OCI-LY7 (cell line): ENCODE results near the gene FEN1. TPM values are rescaled to one million over a fixed set of nuclear protein-coding genes. Genes with fewer than 3 reads are reported as not detected.

ENCODE experiments used
- BruUV-seq: library from RNA; stranded (reverse); fragments of 400-500 nt; replicated peaks from 2 replicates; lab custom pipeline; 2021; lab: Mats Ljungman, UMichigan
- CTCF ChIA-PET: fragments of 300-600 bp; sonication (Branson Sonifier 250); formaldehyde crosslinking; loops from one replicate; lab custom pipeline; 2022; ENCODE audit warnings: antibody characterized with exemption; ENCODE audit not compliant: unreplicated experiment; lab: Charles Lee
- POLR2A ChIA-PET: fragments of 300-600 bp; sonication (Branson Sonifier 250); formaldehyde crosslinking; loops from one replicate; lab custom pipeline; 2022; ENCODE audit warnings: antibody characterized with exemption; lab: Charles Lee
- DNase-seq: peaks from one replicate; pipeline ENCODE4 v3.0.0-alpha.2; 2015; ENCODE audit warnings: low spot score
- H2AFZ ChIP-seq: fragments of 200-600 bp; sonication (generic), shearing (Covaris generic); 2 replicates; pipeline ENCODE4 v1.6.1; 2014; ENCODE audit warnings: mild to moderate bottlenecking, antibody characterized with exemption, low read length, moderate library complexity
- H3K27ac ChIP-seq: fragments of 200-600 bp; sonication (generic); 2 replicates; pipeline ENCODE4 v1.5.1; 2014; ENCODE audit warnings: mixed run types, low read depth, mild to moderate bottlenecking, moderate library complexity, low read length, inconsistent platforms; ENCODE audit not compliant: poor library complexity, severe bottlenecking
- H3K36me3 ChIP-seq: fragments of 200-600 bp; sonication (generic); 2 replicates; pipeline ENCODE4 v1.6.1; 2014; ENCODE audit warnings: mild to moderate bottlenecking, antibody characterized with exemption, low read length, moderate library complexity, mixed read lengths; ENCODE audit not compliant: insufficient read depth
- H3K4me1 ChIP-seq: fragments of 200-600 bp; sonication (generic); 2 replicates; pipeline ENCODE4 v1.5.1; 2014; ENCODE audit warnings: mild to moderate bottlenecking, low read length; ENCODE audit not compliant: insufficient read depth, poor library complexity, severe bottlenecking
- H3K4me2 ChIP-seq: fragments of 200-600 bp; sonication (generic); 2 replicates; pipeline ENCODE4 v1.6.1; 2014; ENCODE audit warnings: mild to moderate bottlenecking, low read length
- H3K4me3 ChIP-seq: fragments of 200-600 bp; sonication (generic); 2 replicates; pipeline ENCODE4 v1.5.1; 2014; ENCODE audit warnings: mild to moderate bottlenecking, low read depth, low read length; ENCODE audit not compliant: poor library complexity, severe bottlenecking
- H3K79me2 ChIP-seq: fragments of 200-600 bp; sonication (generic); 2 replicates; pipeline ENCODE4 v1.6.1; 2016; ENCODE audit warnings: low read depth, mild to moderate bottlenecking, low read length, moderate library complexity, mixed read lengths; ENCODE audit not compliant: insufficient read depth
- H3K9me2 ChIP-seq: fragments of 200-600 bp; sonication (generic); 2 replicates; pipeline ENCODE4 v1.6.1; 2016; ENCODE audit warnings: mild to moderate bottlenecking, low read length, mixed read lengths; ENCODE audit not compliant: insufficient read depth
- H3K9me3 ChIP-seq: fragments of 200-600 bp; sonication (generic); 2 replicates; pipeline ENCODE4 v1.6.1; 2014; ENCODE audit warnings: mild to moderate bottlenecking, mixed run types, low read length, mixed read lengths
- H4K20me1 ChIP-seq: fragments of 200-600 bp; sonication (generic); 2 replicates; pipeline ENCODE4 v1.6.1; 2014; ENCODE audit warnings: mild to moderate bottlenecking, antibody characterized with exemption, low read length, moderate library complexity, mixed read lengths; ENCODE audit not compliant: insufficient read depth
- CTCF ChIP-seq: fragments of 200-600 bp; sonication (generic); conservative IDR thresholded peaks from 2 replicates; pipeline ENCODE4 v1.5.1; 2014; ENCODE audit warnings: mild to moderate bottlenecking, antibody characterized with exemption, low read length, moderate library complexity, mixed read lengths
- EZH2phosphoT487 ChIP-seq: fragments of 200-600 bp; sonication (generic); IDR thresholded peaks from 2 replicates; pipeline ENCODE4 v1.6.1; 2018; ENCODE audit warnings: low read depth, borderline replicate concordance, mild to moderate bottlenecking, mixed run types, antibody characterized with exemption, low read length, moderate library complexity, mixed read lengths
- intact Hi-C: fragments of 100-400 bp; cut with micrococcal nuclease; formaldehyde crosslinking; loops from one replicate; pipeline ENCODE4 v1.10.0; 2022; ENCODE audit not compliant: unreplicated experiment
- total RNA-seq, 2 experiments: library from RNA; depleted of rRNA in 1 of 2; stranded (reverse); fragments of >200 nt in 1 of 2; shearing (Covaris generic) in 1 of 2; gene quantifications; 2 replicates each; pipeline ENCODE4 v1.2.3, GENCODE V29; 2014 to 2022

The FEN1 gene
- total RNA-seq, 2 experiments from 2014 or later, result 123 to 153 TPM

GRCh38 chr11:61826930-61827570, 34.3 kb downstream of the FEN1 start:
- no peaks in the 10 kb centered on the region for H3K36me3 ChIP-seq
- H2AFZ ChIP-seq, result no peak overlapping the region
- H3K9me3 ChIP-seq, result no peaks in the 10 kb centered on the region
- CTCF ChIA-PET, result no interaction called here
- H3K79me2 ChIP-seq, result no peaks in the 10 kb centered on the region
- no TSS peak for BruUV-seq
- no peak overlapping the region; the same call in 1 of the 2 replicates for H3K4me2 ChIP-seq
- intact Hi-C loops, result no loop called here
- DNase-seq, result no peak
- TF ChIP-seq EZH2phosphoT487 (no peak), CTCF (no peak)
- H3K9me2 ChIP-seq, result no peaks in the 10 kb centered on the region
- no peaks in the 10 kb centered on the region for H3K4me1 ChIP-seq
- no peak overlapping the region for H3K4me3 ChIP-seq
- H3K27ac ChIP-seq, result no peak overlapping the region
- no peaks in the 10 kb centered on the region for H4K20me1 ChIP-seq
- POLR2A ChIA-PET, result no interaction called here

GRCh38 chr11:61827571-61828378, 35.1 kb downstream of the FEN1 start, which contains the start of gene FADS2:
TSS of gene FADS2 (plus strand) at chr11:61828300. CDS start at chr11:61828391, 91 bp downstream.
- H3K9me3 ChIP-seq, result no peaks in the 10 kb centered on the region
- H4K20me1 ChIP-seq, result no peaks in the 10 kb centered on the region
- H3K4me1 ChIP-seq, result peaks cover 6% of the 10 kb centered on the region
- no peak for DNase-seq
- no peaks in the 10 kb centered on the region for H3K9me2 ChIP-seq
- ChIA-PET CTCF (no interaction called here), POLR2A (no interaction called here)
- H3K27ac ChIP-seq, result no peak within 1 kb of the TSS
- no peak within 1 kb of the TSS for H3K4me3 ChIP-seq
- H2AFZ ChIP-seq, result no peak within 1 kb of the TSS
- H3K4me2 ChIP-seq, result peak within 1 kb of the TSS; percentile 31; the same call in 1 of the 2 replicates
- TF ChIP-seq CTCF (no peak), EZH2phosphoT487 (peak; percentile 67; the same call in 1 of the 2 replicates)
- BruUV-seq, result no TSS peak
- intact Hi-C loops, result no loop called here
- H3K79me2 ChIP-seq, result no peaks in the 10 kb centered on the region
- H3K36me3 ChIP-seq, result no peaks in the 10 kb centered on the region

- H4K20me1 ChIP-seq, result no peaks in the 10 kb centered on the region
- H3K4me1 ChIP-seq, result peaks cover 6% of the 10 kb centered on the region
- H3K27ac ChIP-seq, result no peak overlapping the region
- ChIA-PET CTCF (no interaction called here), POLR2A (no interaction called here)
- TF ChIP-seq CTCF, result no peak
- TF ChIP-seq EZH2phosphoT487, result no peak; the same call in 1 of the 2 replicates
- H3K36me3 ChIP-seq, result no peaks in the 10 kb centered on the region
- no peaks in the 10 kb centered on the region for H3K9me3 ChIP-seq
- intact Hi-C loops, result no loop called here
- no peak for DNase-seq
- H3K4me2 ChIP-seq, result no peak overlapping the region; the same call in 1 of the 2 replicates
- no peaks in the 10 kb centered on the region for H3K9me2 ChIP-seq
- no peaks in the 10 kb centered on the region for H3K79me2 ChIP-seq
- no peak overlapping the region for H3K4me3 ChIP-seq
- no TSS peak for BruUV-seq
- no peak overlapping the region for H2AFZ ChIP-seq
Measured at GRCh38 chr11:61828379-61828628, 35.6 kb downstream of the FEN1 start.
